Neural cell (in vitro differentiated cells): ENCODE data around the gene RAB18. TPM values are rescaled to one million over a fixed set of nuclear protein-coding genes. Genes with fewer than 3 reads are reported as not detected.

Source experiments
- H2AFZ ChIP-seq: fragments of 200-600, 300-800 bp; sonication (generic), shearing (Covaris generic); 2 replicates; pipeline ENCODE4 v1.6.0; 2014; ENCODE audit warnings: low read depth, mild to moderate bottlenecking, antibody characterized with exemption, low read length, moderate library complexity
- H3F3A ChIP-seq: fragments of 200-600 bp; shearing (Covaris generic); 2 replicates; pipeline ENCODE4 v1.6.1; 2016; ENCODE audit warnings: mild to moderate bottlenecking, moderate library complexity, mixed read lengths, antibody characterized with exemption, low read length; ENCODE audit not compliant: insufficient read depth, poor library complexity, severe bottlenecking
- H3K27ac ChIP-seq: fragments of 200-600, 300-800 bp; sonication (generic), shearing (Covaris generic); 2 replicates; pipeline ENCODE4 v1.5.1; 2014; ENCODE audit warnings: mild to moderate bottlenecking, low read length, moderate library complexity
- H3K27me3 ChIP-seq: fragments of 300-800, 200-600 bp; sonication (generic), shearing (Covaris generic); 2 replicates; pipeline ENCODE4 v1.6.0; 2014; ENCODE audit warnings: mild to moderate bottlenecking, low read depth, low read length, moderate library complexity; ENCODE audit not compliant: insufficient read depth
- H3K36me3 ChIP-seq: fragments of 300-800, 200-600 bp; sonication (generic), shearing (Covaris generic); 2 replicates; pipeline ENCODE4 v1.5.1; 2014; ENCODE audit warnings: mild to moderate bottlenecking, antibody characterized with exemption, low read length, moderate library complexity; ENCODE audit not compliant: insufficient read depth
- H3K4me2 ChIP-seq: fragments of 300-800, 200-600 bp; sonication (generic), shearing (Covaris generic); 2 replicates; pipeline ENCODE4 v1.6.0; 2014; ENCODE audit warnings: mild to moderate bottlenecking, low read length
- H3K4me3 ChIP-seq: fragments of 300-800, 200-600 bp; sonication (generic), shearing (Covaris generic); 2 replicates; pipeline ENCODE4 v1.5.1; 2014; ENCODE audit warnings: mild to moderate bottlenecking, low read length, moderate library complexity
- H3K79me2 ChIP-seq: fragments of 200-600 bp; shearing (Covaris generic); replicated peaks from 2 replicates; pipeline ENCODE4 v1.6.0; 2014; ENCODE audit warnings: mild to moderate bottlenecking, low read length, moderate library complexity; ENCODE audit not compliant: insufficient read depth
- H3K9ac ChIP-seq: fragments of 300-800, 200-600 bp; sonication (generic), shearing (Covaris generic); 2 replicates; pipeline ENCODE4 v1.6.1; 2016; ENCODE audit warnings: mild to moderate bottlenecking, low read length, mixed read lengths
- H3K9me2 ChIP-seq: fragments of 200-600 bp; shearing (Covaris generic); 2 replicates; pipeline ENCODE4 v1.6.1; 2016; ENCODE audit warnings: mild to moderate bottlenecking, low read length, mixed read lengths; ENCODE audit not compliant: insufficient read depth
- H3K9me3 ChIP-seq: fragments of 200-600, 300-800 bp; sonication (generic), shearing (Covaris generic); 2 replicates; pipeline ENCODE4 v1.6.1; 2016; ENCODE audit warnings: mild to moderate bottlenecking, mixed run types, low read length, moderate library complexity, mixed read lengths
- H4K20me1 ChIP-seq: fragments of 200-600 bp; shearing (Covaris generic); 2 replicates; pipeline ENCODE4 v1.6.1; 2016; ENCODE audit warnings: mild to moderate bottlenecking, mixed run types; ENCODE audit not compliant: insufficient read depth
- CTCF ChIP-seq: fragments of 450-650 bp; IDR thresholded peaks from 2 replicates; pipeline ENCODE4 v1.5.1; 2014; ENCODE audit warnings: antibody characterized with exemption, mild to moderate bottlenecking, moderate library complexity; ENCODE audit not compliant: poor library complexity, severe bottlenecking
- EP300 ChIP-seq: fragments of 450-650 bp; conservative IDR thresholded peaks from 2 replicates; pipeline ENCODE4 v1.6.1; 2014; ENCODE audit warnings: antibody characterized with exemption, mild to moderate bottlenecking, moderate library complexity; ENCODE audit not compliant: poor library complexity, severe bottlenecking
- EZH2 ChIP-seq: fragments of 200-600, 300-800 bp; shearing (Covaris generic), sonication (generic); IDR thresholded peaks from 2 replicates; pipeline ENCODE4 v1.6.1; 2014; ENCODE audit warnings: antibody characterized with exemption, low read length, borderline replicate concordance, mild to moderate bottlenecking; ENCODE audit not compliant: insufficient read depth, poor library complexity, severe bottlenecking
- MXI1 ChIP-seq: fragments of 450-650 bp; conservative IDR thresholded peaks from 2 replicates; pipeline ENCODE4 v1.6.1; 2014; ENCODE audit warnings: antibody characterized with exemption, mild to moderate bottlenecking; ENCODE audit not compliant: poor library complexity, severe bottlenecking
- POLR2AphosphoS5 ChIP-seq: IDR thresholded peaks from 2 replicates; pipeline ENCODE4 v1.6.1; 2012
- RAD21 ChIP-seq: fragments of 450-650 bp; conservative IDR thresholded peaks from 2 replicates; pipeline ENCODE4 v1.6.1; 2014; ENCODE audit warnings: antibody characterized with exemption, mild to moderate bottlenecking, moderate library complexity
- REST ChIP-seq: IDR thresholded peaks from 2 replicates; pipeline ENCODE4 v1.6.1; 2012; ENCODE audit warnings: borderline replicate concordance
- SMC3 ChIP-seq: fragments of 450-650 bp; conservative IDR thresholded peaks from 2 replicates; pipeline ENCODE4 v1.6.1; 2014; ENCODE audit warnings: antibody characterized with exemption, mild to moderate bottlenecking, moderate library complexity; ENCODE audit not compliant: poor library complexity
- TAF1 ChIP-seq: IDR thresholded peaks from 2 replicates; pipeline ENCODE4 v1.6.1; 2012; ENCODE audit warnings: low read depth
- polyA plus RNA-seq: library from polyadenylated mRNA; depleted of rRNA; stranded (reverse); fragments of >200 nt; gene quantifications from 2 replicates; pipeline ENCODE4 v1.2.3, GENCODE V29; 2014

RAB18 gene
- polyA plus RNA-seq, 1 donor from 2014 or later, result 122 TPM

- Histone ChIP-seq H3K27me3 (no peaks in the 10 kb centered on the region), H3K9me3 (no peaks in the 10 kb centered on the region), H3K36me3 (no peaks in the 10 kb centered on the region), H3F3A (no peaks in the 10 kb centered on the region), H3K79me2 (no peaks in the 10 kb centered on the region), H4K20me1 (no peaks in the 10 kb centered on the region), H3K4me2 (no peak overlapping the region), H3K27ac (no peak overlapping the region), H3K4me3 (no peak overlapping the region), H2AFZ (no peak overlapping the region), H3K9ac (no peak overlapping the region), H3K9me2 (no peaks in the 10 kb centered on the region)
- TF ChIP-seq POLR2AphosphoS5 (no peak), MXI1 (no peak), RAD21 (no peak), EZH2 (no peak), SMC3 (no peak), TAF1 (no peak), REST (no peak), EP300 (no peak), CTCF (no peak)
Measured at GRCh38 chr10:27581225-27581624, 77.1 kb downstream of the RAB18 start.

GRCh38 chr10:27584302-27584701 lies 80.2 kb downstream of the RAB18 start:
- H3K9ac ChIP-seq, result no peak overlapping the region
- H4K20me1 ChIP-seq, result no peaks in the 10 kb centered on the region
- TF ChIP-seq SMC3, result no peak
- no peak for TF ChIP-seq RAD21
- TF ChIP-seq REST, result no peak
- no peak for TF ChIP-seq POLR2AphosphoS5
- no peak for TF ChIP-seq CTCF
- TF ChIP-seq EZH2, result no peak
- TF ChIP-seq MXI1, result no peak
- no peaks in the 10 kb centered on the region for H3K27me3 ChIP-seq
- H3K4me3 ChIP-seq, result no peak overlapping the region
- no peaks in the 10 kb centered on the region for H3K36me3 ChIP-seq
- H3K79me2 ChIP-seq, result no peaks in the 10 kb centered on the region
- H3F3A ChIP-seq, result no peaks in the 10 kb centered on the region
- no peak overlapping the region for H2AFZ ChIP-seq
- no peaks in the 10 kb centered on the region for H3K9me2 ChIP-seq
- no peaks in the 10 kb centered on the region for H3K9me3 ChIP-seq
- H3K4me2 ChIP-seq, result no peak overlapping the region
- H3K27ac ChIP-seq, result no peak overlapping the region
